Measurements from ENCODE around the gene NDNF.

DNA sequence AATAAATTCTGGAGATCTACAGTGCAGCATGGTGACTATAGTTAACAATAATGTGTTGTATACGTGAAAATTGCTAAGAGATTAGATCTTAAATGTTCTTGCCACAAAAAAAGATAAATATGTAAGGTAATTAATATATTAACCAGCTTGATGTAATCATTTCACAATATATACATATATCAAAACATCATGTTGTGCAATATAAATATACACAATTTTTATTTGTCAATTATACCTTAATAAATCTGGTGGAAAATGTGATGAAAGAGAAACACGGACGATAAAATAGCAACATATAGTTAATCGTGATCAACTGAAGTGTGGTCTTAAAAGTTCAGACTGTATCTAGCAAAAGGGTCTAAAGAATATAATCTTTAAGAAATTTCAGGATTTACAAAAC lies 16.5 kb upstream of the NDNF start:
- TF ChIP-seq, protein P1, sequence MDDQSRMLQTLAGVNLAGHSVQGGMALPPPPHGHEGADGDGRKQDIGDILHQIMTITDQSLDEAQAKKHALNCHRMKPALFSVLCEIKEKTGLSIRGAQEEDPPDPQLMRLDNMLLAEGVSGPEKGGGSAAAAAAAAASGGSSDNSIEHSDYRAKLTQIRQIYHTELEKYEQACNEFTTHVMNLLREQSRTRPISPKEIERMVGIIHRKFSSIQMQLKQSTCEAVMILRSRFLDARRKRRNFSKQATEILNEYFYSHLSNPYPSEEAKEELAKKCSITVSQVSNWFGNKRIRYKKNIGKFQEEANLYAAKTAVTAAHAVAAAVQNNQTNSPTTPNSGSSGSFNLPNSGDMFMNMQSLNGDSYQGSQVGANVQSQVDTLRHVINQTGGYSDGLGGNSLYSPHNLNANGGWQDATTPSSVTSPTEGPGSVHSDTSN (CRISPR knock-in tag; IDR thresholded peaks at IDR 0.05): no peak
- TF ChIP-seq ZNF311 (tag by site-specific recombination; IDR thresholded peaks at IDR 0.05; ENCODE audit: borderline replicate concordance): no peak
- no peak for TF ChIP-seq ZNF350 (tag by site-specific recombination; IDR thresholded peaks at IDR 0.05)
- TF ChIP-seq, protein P2, sequence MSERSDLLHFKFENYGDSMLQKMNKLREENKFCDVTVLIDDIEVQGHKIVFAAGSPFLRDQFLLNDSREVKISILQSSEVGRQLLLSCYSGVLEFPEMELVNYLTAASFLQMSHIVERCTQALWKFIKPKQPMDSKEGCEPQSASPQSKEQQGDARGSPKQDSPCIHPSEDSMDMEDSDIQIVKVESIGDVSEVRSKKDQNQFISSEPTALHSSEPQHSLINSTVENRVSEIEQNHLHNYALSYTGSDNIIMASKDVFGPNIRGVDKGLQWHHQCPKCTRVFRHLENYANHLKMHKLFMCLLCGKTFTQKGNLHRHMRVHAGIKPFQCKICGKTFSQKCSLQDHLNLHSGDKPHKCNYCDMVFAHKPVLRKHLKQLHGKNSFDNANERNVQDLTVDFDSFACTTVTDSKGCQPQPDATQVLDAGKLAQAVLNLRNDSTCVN (tag by site-specific recombination; optimal IDR thresholded peaks at IDR 0.05): no peak
- TF ChIP-seq MEIS1 (CRISPR knock-in tag; IDR thresholded peaks at IDR 0.05; ENCODE audit: borderline replicate concordance): no peak
- no peak for TF ChIP-seq ZNF155 (tag by site-specific recombination; IDR thresholded peaks at IDR 0.05)
- no peak for TF ChIP-seq ZNF530 (tag by site-specific recombination; IDR thresholded peaks at IDR 0.05; ENCODE audit: low read depth)

All from HEK293 (cell line).